ENCODE results near the gene RHOT2. TPM values are rescaled to one million over a fixed set of nuclear protein-coding genes. Genes with fewer than 3 reads are reported as not detected.
"Not testable (repeated sequence)": the region's sequence is repeated elsewhere in the genome, so short reads cannot be mapped to it uniquely, and the experiment has no call there.

The RHOT2 gene
- total RNA-seq, 1 experiment from 2014 or later: 72.8 TPM

DNA sequence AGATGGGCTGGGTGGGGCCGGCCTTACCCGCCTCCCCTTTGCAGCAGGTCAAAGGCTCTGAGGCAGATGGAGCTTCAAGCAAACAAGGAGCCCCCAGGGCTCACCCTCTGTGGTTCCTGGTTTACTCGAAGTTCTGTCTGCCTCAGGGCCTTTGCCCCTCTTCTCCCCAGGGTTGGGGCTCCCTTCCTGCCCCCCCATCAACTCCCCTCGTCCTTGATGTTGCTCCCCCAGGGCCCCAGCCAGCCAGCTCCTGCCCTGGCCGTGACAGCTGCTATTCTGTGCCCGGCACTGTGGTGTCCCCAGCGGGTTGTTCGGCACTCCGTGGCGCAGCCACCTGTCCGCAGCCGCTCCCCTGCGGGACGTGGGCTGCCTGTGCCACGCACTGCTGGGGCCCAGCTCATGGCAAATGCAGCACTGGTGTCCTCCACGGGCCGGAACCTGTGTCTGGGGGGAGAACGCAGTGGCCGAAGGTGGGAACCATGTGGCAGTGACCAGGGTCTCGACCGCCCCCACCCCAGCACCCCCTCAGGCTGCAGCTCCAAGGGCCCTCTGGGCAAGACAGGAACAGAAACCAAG lies 42.7 kb downstream of the RHOT2 start:
- no peak overlapping the region for H3K4me3 ChIP-seq
- no peaks in the 10 kb centered on the region for H3K9me3 ChIP-seq
- peaks cover 51% of the 10 kb centered on the region for H3K27me3 ChIP-seq
- DNase-seq: no peak
- H3K36me3 ChIP-seq: no peaks in the 10 kb centered on the region

DNA sequence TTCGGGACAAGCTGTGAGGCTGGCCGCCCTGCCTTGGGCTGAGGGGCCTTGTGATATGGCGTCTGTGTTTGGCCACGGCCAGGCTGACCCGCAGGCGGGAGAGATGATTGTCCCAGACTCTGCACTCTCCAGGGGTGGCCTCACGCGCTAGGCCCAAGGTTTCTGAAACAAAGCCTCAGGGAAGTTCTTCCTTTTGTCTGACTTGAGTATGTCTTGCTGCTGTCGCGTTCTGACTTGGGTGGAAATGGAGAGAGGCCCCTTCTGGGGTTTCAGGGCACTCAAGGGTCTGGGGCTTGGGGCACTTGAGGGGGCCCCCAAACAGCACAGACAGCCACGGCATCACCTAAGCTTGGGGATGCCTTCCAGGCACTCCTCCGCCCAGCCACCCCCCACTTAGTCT lies 43.2 kb downstream of the RHOT2 start:
- no peak overlapping the region for H3K4me3 ChIP-seq
- H3K27me3 ChIP-seq: peaks cover 49% of the 10 kb centered on the region
- DNase-seq: no peak
- no peaks in the 10 kb centered on the region for H3K9me3 ChIP-seq
- no peaks in the 10 kb centered on the region for H3K36me3 ChIP-seq

DNA sequence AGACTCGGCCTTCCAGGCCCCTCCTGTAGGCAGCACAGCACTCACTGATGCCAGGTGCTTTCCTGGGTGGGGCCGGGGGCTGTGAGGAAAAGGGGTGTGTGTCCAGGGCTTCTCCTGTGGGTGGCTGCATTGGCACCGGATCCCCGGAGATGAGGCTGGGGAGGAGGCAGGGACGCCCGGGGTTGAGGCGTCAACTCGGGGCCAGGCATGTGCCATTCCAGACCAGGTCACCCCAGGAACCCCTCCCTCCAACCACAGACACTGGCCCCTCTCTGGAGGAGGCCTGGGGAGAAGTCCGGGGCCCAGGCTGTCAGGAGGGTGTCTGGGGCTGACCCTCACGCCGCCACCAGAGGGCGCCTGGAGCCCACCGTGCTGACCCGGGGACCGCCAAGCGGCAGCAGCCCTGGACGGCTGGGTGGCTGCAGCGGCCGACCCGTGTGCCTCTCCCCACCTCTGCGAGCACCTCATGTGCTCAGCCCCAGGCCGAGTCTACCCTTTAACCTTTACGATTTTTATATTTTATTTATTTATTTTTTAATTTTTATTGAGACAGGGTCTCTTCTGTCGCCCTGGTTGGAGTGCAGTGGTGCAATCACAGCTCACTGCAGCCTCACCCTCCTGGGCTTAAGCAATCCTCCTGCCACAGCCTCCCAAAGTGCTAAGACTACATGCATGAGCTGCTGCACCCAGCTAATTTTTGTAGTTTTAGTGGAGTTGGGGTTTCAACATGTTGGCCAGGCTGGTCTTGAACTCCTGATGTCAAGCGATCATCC lies 43.8 kb downstream of the RHOT2 start:
- peaks cover 43% of the 10 kb centered on the region for H3K27me3 ChIP-seq
- no peaks in the 10 kb centered on the region for H3K9me3 ChIP-seq
- H3K36me3 ChIP-seq: no peaks in the 10 kb centered on the region
- peak; percentile 74 for DNase-seq
- no peak overlapping the region for H3K4me3 ChIP-seq

DNA sequence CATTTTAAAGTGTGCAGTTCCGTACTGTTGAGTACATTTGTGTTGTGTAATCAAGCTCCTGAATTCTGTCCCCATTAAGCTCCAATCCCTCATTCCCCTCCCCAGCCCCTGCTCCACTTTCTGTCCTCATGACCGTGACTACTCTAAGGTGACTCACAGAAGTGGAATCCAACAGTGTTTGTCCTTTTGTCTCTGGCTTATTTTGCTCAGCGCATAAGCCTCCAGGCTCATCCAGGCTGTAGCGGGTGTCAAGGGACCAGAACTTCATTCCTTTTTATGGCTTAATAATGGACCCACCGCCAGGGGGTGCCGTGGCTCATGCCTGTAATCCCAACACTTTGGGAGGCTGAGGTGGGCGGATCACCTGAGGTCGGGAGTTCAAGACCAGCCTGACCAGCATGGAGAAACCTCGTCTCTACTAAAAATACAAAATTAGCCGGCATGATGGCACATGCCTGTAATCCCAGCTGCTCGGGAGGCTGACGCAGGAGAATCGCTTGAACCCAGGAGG lies 44.9 kb downstream of the RHOT2 start:
- DNase-seq: peak; percentile 75
- H3K9me3 ChIP-seq, H3K36me3 ChIP-seq, H3K4me3 ChIP-seq: not testable (repeated sequence)
- peaks cover 36% of the 10 kb centered on the region for H3K27me3 ChIP-seq

DNA sequence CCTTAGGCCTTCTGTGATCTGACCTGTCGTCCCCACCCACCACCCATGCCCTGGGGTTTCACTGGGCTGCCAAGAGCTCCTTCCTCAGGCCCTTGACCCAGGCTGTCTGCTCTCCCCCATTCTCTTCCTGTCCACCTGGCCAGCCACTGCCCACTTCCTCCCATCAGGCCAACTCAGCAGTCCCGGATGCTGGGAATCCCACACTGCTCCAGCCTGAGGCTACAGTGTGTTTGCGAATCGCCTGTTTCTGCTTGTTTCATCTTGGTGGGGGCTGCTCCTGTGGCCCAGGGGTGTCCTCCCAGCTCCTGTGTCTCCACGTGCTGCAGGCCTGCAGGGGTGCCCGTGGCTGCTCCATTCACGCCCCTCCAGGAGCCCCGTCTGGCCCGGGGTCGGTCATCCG lies 46.1 kb downstream of the RHOT2 start:
- H3K9me3 ChIP-seq: no peaks in the 10 kb centered on the region
- peaks cover 23% of the 10 kb centered on the region for H3K27me3 ChIP-seq
- no peak for DNase-seq
- H3K4me3 ChIP-seq: no peak overlapping the region
- H3K36me3 ChIP-seq: no peaks in the 10 kb centered on the region

DNA sequence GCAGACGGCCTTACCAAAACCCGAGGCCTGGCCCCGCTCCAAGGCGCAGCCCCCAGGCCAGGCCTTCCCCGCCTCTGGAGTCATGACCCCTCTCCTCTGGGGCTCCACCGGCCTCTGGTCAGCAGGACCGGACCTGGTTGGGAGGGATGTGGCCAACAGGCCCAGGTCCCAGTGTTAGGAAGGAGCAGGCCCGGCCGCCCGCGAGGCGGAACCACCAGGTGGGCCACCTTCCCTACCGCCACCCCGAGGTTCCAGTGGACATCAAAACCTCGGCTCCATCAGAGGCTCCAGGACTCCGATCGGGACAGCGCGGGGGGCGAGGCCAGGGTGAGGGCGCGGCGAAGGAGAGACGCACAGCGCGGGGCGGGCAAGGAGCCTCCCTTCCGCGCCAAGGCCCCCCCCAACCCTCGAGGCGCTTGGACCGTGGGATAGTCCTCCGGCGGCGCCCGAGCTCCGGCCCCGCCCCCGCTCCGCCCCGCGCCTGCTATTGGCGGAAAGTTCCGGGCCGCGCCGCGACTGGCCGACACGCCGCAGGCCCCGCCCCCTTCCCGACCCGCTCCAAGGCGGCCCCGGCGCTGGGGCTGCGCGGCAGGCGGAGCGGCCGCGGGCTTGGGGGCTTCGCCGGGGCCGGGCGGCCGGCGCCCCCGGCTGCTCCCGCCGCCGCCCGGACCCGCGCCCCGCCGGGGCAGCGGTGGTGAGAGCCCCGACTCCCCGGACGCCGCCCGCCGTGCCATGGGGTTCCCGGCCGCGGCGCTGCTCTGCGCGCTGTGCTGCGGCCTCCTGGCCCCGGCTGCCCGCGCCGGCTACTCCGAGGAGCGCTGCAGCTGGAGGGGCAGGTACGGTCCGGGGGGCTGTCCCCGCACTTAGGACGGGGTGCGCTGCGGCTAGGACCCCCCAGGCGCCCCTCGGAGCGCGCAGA lies 46.9 kb downstream of the RHOT2 start, which contains the start of gene METRN:
Gene METRN (plus strand): TSS at position 561 of the 919 bp plus-strand sequence. CDS start 172 bp downstream, at position 733.
- peaks cover 16% of the 10 kb centered on the region for H3K27me3 ChIP-seq

DNA sequence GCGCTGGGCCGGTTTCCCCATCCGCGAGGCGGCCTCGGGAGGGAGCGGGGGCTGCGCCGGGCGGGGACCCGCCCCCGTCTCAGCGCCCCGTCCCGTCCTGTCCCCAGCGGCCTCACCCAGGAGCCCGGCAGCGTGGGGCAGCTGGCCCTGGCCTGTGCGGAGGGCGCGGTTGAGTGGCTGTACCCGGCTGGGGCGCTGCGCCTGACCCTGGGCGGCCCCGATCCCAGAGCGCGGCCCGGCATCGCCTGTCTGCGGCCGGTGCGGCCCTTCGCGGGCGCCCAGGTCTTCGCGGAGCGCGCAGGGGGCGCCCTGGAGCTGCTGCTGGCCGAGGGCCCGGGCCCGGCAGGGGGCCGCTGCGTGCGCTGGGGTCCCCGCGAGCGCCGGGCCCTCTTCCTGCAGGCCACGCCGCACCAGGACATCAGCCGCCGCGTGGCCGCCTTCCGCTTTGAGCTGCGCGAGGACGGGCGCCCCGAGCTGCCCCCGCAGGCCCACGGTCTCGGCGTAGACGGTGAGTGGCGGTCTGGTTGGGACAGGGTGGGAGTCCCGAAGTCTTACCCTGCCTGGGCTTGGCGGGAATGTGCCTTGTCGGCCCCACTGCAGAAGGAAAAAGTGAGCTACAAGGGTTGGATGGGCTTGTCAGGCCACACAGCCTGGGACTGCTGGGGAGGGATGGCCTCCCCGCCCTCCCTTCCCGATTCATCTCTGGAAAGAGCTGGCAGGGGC lies 47.7 kb downstream of the RHOT2 start:
- no peak for DNase-seq
- peak overlapping the region; percentile 48 for H3K4me3 ChIP-seq
- H3K36me3 ChIP-seq: no peaks in the 10 kb centered on the region
- peaks cover 7% of the 10 kb centered on the region for H3K27me3 ChIP-seq
- no peaks in the 10 kb centered on the region for H3K9me3 ChIP-seq

More for the DNA sequence above, 46.9 kb downstream of the RHOT2 start, which contains the start of gene METRN:
- no peaks in the 10 kb centered on the region for H3K9me3 ChIP-seq
- no peaks in the 10 kb centered on the region for H3K36me3 ChIP-seq
- H3K4me3 ChIP-seq: peak within 1 kb of the TSS; percentile 48
- peak; percentile 92 for DNase-seq

DNA sequence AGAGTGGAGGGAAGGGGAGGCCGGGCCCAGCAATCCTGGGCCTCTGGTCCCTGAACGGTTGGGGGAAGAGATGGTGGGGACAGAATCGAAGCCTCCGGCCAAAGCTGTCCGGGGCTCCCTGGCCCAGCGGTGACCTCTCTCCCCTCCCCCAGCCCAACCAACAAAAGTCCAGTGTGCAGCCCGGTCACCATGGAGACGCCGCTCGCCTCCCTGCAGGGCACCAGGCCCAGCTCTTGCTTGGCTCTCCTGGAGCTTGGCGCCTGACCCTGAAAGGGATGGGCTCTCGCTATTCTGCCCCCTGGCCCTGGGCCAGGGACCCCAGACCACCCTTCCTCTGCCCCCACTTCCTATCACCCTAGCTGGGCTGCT lies 48.3 kb downstream of the RHOT2 start:
- Histone ChIP-seq H3K27me3 (peaks cover 3% of the 10 kb centered on the region), H3K36me3 (no peaks in the 10 kb centered on the region), H3K9me3 (no peaks in the 10 kb centered on the region), H3K4me3 (peak overlapping the region; percentile 19)
- peak; percentile 55 for DNase-seq

DNA sequence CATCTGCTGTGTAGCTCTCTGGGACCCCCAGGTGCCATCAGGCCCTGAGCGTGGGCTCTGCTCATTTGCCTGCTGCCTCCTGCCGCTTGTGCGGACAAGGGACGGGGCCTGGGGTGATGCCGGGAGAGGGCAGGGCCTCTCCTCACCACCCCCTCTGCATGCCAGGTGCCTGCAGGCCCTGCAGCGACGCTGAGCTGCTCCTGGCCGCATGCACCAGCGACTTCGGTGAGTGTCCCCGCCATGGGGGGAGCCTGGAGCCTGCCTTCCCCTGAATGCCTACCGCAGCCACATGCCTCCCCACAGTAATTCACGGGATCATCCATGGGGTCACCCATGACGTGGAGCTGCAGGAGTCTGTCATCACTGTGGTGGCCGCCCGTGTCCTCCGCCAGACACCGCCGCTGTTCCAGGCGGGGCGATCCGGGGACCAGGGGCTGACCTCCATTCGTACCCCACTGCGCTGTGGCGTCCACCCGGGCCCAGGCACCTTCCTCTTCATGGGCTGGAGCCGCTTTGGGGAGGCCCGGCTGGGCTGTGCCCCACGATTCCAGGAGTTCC lies 48.9 kb downstream of the RHOT2 start:
- H3K9me3 ChIP-seq: no peaks in the 10 kb centered on the region
- no peak for DNase-seq
- H3K4me3 ChIP-seq: no peak overlapping the region
- no peaks in the 10 kb centered on the region; the same call in 1 of the 2 replicates for H3K36me3 ChIP-seq
- no peaks in the 10 kb centered on the region for H3K27me3 ChIP-seq

DNA sequence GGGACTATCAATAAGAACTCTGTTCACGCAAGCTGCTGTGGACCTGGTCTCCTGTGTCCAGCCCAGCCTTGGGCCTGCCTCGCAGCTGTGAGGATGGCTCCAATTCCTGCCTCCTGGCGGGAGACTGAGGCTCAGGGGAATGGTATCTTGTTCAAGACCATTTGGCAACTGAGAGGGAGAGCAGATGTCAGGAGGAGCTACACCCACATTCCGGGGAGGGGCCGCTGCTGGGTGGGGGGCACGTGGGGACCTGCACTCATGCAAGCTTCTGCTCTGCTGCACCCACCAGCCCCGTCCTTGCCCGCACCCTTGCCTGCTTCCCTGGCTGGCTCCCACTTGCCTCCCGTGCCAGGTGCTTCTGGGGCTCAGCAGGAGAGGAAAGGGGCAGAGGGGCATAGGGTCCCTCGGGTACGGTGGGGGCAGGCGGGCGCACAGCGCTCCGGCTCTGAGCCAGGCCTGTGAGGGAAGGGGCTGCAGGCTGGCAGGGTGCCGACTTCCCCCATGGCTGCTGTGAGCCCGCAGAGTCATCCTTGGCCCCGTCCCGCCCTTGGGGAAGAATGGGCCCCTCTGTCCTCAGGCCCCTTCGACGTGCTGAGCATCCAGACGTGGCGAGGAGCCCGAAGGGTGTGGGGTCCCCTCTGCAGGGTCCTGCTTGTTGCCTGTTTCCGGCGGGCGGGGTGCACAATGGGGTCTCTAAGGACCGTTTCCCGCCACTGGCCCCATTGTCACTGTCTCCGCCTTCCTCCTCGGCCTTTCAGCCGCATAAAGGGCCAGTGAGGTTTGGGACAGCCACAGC lies 49.7 kb downstream of the RHOT2 start:
- Histone ChIP-seq H3K36me3 (peaks cover under 1% of the 10 kb centered on the region; the same call in 1 of the 2 replicates), H3K4me3 (no peak overlapping the region), H3K27me3 (no peaks in the 10 kb centered on the region), H3K9me3 (no peaks in the 10 kb centered on the region)
- DNase-seq: no peak

DNA sequence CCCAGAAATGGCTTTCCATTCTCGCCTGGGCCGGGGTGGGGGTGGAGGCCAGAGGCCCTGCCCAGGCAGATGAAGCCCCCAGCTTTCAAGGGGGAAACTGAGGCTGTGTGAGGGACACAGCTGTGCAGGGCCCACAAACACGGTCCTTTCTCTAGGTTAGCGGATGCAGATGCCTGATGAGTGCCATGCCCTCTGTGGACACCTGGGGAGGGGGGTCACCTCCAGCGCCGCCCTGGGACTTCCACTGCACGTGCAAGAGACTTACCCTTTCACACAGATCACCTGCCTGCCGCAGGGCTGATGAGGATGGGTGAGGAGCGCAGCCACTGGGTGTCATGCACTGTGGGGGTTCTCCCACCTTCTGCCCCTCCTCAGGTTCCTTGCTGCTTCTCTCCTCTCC lies 50.5 kb downstream of the RHOT2 start:
- Histone ChIP-seq H3K27me3 (no peaks in the 10 kb centered on the region), H3K36me3 (peaks cover 4% of the 10 kb centered on the region; the same call in 1 of the 2 replicates), H3K4me3 (no peak overlapping the region), H3K9me3 (no peaks in the 10 kb centered on the region)
- no peak for DNase-seq

DNA sequence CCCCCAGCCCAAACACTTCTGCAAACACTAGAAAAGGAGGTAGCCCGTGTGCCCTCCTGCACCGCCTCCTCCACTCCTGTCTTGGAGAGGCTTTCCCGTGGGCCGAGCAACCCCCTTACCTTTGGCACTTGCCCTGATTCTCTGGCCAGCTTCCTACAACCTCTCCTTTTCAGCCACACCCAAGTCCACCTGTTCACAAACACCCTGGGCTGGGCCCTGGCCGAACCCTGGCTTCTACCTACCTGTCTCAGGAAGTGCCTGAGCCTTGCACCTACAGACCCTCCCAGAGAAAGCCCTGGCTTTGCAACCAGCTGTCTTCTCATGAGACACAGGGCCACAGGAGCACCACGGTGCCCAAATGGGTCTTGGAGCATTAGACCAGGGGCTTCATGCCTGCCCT lies 51.0 kb downstream of the RHOT2 start:
- no peak for DNase-seq
- Histone ChIP-seq H3K4me3 (no peak overlapping the region), H3K27me3 (no peaks in the 10 kb centered on the region), H3K9me3 (no peaks in the 10 kb centered on the region), H3K36me3 (peaks cover 4% of the 10 kb centered on the region; the same call in 1 of the 2 replicates)

DNA sequence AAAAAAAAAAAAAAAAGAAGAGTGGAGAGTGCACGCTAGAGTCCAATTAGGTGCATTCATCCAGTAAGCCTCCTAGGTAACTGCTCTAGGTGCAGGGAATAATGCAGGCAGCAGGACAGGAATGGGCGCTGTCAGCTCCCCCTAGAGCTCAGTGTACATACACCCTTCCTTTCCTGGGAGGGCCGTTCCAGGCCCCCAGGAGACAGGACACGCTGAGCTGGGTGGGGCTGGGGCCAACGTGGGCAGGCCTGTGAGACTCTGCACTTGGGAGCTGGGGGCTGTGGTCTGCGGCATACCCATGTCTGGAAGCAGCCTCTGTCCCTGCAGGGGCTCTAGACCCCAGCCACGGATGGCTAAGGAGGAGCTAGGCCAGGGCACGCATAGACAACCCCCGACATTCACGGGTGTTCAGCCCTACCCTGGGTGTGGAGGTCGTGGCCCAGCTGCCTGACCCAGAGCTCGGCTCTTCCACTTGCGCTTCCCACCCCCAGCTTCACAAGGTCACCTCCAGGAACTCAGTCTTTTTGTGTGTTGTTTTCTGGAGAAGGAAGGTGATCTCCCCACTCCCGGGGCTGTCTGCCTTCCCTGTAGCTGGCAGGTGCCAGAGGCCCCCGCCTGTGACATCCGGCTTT lies 52.0 kb downstream of the RHOT2 start:
- peak; percentile 43 for DNase-seq

DNA sequence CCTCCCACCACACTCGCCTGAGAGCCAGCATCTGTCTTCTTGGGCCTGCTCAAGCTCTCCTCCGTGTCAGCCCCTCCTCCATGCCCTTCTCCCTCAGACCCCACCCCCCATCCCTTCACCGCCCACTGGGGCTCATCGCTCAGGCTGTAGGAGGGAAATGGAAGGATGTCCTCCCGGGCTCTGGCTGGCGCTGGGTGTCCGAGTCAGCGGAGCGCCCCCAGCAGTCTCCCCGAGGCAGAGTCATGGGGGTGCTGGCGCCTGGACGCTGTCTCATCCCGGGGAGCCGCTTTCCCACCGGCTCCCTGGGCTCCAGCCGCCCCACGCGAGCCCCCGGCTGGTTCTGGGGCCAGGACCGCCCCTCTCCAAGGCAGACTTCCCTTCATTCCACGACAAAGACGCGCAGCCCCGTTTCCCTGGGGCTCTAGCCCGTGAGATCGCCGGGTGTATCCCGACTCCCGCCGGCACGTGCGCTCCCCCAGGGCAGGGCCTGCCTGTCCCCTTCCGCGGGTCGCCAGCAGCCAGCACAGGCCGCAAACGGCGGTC lies 52.6 kb downstream of the RHOT2 start:
- H3K4me3 ChIP-seq: peak overlapping the region; percentile 99
- H3K27me3 ChIP-seq: no peaks in the 10 kb centered on the region
- peaks cover 4% of the 10 kb centered on the region; the same call in 1 of the 2 replicates for H3K36me3 ChIP-seq
- DNase-seq: peak; percentile 72
- no peaks in the 10 kb centered on the region for H3K9me3 ChIP-seq

More for the DNA sequence above, 52.0 kb downstream of the RHOT2 start:
- Histone ChIP-seq H3K36me3 (peaks cover 4% of the 10 kb centered on the region; the same call in 1 of the 2 replicates), H3K9me3 (no peaks in the 10 kb centered on the region), H3K27me3 (no peaks in the 10 kb centered on the region), H3K4me3 (peak overlapping the region; percentile 99)

All from MG63 (cell line).